Measurements from ENCODE around the gene UFM1.

DNA sequence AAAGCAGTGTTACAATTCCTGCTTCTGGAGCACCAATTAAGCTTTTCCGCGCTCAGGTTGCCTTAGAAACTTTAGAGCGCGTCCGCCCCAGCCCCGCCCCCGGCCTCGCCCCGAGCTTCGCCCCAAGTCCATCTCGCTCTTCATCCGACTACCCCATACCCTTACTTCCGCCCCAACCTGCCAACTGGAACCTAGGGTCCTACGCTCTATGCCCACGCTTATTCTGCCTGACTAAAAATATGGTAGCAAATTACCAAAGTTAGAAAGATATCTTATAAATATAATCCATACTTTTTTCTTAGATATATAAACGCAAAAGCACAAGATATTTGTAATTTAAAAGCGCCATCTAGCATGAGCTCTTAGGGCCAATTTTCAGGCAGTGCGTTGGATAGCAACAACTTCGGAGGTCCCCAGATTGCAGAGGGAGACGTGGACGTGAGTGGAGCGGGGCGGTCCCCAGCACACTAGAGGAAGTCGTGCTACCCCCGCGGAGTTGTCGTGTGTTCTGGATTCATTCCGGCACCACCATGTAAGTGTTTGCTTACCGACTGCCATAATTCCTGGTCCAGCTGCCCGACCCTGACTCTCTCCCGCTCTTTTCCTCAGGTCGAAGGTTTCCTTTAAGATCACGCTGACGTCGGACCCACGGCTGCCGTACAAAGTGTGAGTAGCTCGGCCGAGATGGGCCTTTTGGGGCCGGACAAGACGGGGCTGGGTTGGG, at the start of gene UFM1:
- TF ChIP-seq RAD21 (conservative IDR thresholded peaks at IDR 0.05) (peak; percentile 44), POLR2AphosphoS5 (IDR thresholded peaks at IDR 0.05) (peak; percentile 63), EZH2 (IDR thresholded peaks at IDR 0.05; ENCODE audit: borderline replicate concordance, insufficient read depth, low read length, poor library complexity, severe bottlenecking) (no peak)
- TF ChIP-seq, protein P1, sequence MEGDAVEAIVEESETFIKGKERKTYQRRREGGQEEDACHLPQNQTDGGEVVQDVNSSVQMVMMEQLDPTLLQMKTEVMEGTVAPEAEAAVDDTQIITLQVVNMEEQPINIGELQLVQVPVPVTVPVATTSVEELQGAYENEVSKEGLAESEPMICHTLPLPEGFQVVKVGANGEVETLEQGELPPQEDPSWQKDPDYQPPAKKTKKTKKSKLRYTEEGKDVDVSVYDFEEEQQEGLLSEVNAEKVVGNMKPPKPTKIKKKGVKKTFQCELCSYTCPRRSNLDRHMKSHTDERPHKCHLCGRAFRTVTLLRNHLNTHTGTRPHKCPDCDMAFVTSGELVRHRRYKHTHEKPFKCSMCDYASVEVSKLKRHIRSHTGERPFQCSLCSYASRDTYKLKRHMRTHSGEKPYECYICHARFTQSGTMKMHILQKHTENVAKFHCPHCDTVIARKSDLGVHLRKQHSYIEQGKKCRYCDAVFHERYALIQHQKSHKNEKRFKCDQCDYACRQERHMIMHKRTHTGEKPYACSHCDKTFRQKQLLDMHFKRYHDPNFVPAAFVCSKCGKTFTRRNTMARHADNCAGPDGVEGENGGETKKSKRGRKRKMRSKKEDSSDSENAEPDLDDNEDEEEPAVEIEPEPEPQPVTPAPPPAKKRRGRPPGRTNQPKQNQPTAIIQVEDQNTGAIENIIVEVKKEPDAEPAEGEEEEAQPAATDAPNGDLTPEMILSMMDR (IDR thresholded peaks at IDR 0.05; ENCODE audit: poor library complexity, severe bottlenecking): no peak
- TF ChIP-seq, protein P2, sequence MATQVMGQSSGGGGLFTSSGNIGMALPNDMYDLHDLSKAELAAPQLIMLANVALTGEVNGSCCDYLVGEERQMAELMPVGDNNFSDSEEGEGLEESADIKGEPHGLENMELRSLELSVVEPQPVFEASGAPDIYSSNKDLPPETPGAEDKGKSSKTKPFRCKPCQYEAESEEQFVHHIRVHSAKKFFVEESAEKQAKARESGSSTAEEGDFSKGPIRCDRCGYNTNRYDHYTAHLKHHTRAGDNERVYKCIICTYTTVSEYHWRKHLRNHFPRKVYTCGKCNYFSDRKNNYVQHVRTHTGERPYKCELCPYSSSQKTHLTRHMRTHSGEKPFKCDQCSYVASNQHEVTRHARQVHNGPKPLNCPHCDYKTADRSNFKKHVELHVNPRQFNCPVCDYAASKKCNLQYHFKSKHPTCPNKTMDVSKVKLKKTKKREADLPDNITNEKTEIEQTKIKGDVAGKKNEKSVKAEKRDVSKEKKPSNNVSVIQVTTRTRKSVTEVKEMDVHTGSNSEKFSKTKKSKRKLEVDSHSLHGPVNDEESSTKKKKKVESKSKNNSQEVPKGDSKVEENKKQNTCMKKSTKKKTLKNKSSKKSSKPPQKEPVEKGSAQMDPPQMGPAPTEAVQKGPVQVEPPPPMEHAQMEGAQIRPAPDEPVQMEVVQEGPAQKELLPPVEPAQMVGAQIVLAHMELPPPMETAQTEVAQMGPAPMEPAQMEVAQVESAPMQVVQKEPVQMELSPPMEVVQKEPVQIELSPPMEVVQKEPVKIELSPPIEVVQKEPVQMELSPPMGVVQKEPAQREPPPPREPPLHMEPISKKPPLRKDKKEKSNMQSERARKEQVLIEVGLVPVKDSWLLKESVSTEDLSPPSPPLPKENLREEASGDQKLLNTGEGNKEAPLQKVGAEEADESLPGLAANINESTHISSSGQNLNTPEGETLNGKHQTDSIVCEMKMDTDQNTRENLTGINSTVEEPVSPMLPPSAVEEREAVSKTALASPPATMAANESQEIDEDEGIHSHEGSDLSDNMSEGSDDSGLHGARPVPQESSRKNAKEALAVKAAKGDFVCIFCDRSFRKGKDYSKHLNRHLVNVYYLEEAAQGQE (IDR thresholded peaks at IDR 0.05; ENCODE audit: borderline replicate concordance): peak; percentile 72
